ENCODE data around the gene NCAPD2.
A peak's percentile ranks its signal among the peaks of the same experiment; 100 is the strongest.
"Not testable (repeated sequence)": the region's sequence is repeated elsewhere in the genome, so short reads cannot be mapped to it uniquely, and the experiment has no call there.

The NCAPD2 gene

GRCh38 chr12:6470375-6471163 is 23.3 kb upstream of the NCAPD2 start, which contains the start of gene VAMP1:
TSS of gene VAMP1 (minus strand) at chr12:6470677. CDS start at chr12:6470531, 146 bp downstream.
- no peak for TF ChIP-seq CTCF (IDR thresholded peaks at IDR 0.05; ENCODE audit: low read depth, low read length, missing control alignments)
- peak; percentile 90 for DNase-seq (ENCODE audit: low read depth)
- H3K4me3 ChIP-seq (ENCODE audit: low read depth, low read length): peak within 1 kb of the TSS; percentile 86

GRCh38 chr12:6471989-6472360 is 21.9 kb upstream of the NCAPD2 start:
- no peak overlapping the region for H3K4me3 ChIP-seq (ENCODE audit: low read depth, low read length)
- DNase-seq (ENCODE audit: low read depth): no peak
- TF ChIP-seq CTCF (IDR thresholded peaks at IDR 0.05; ENCODE audit: low read depth, low read length, missing control alignments): no peak

- no peak overlapping the region for H3K4me3 ChIP-seq (ENCODE audit: low read depth, low read length)
- no peak for DNase-seq (ENCODE audit: low read depth)
- no peak for TF ChIP-seq CTCF (IDR thresholded peaks at IDR 0.05; ENCODE audit: low read depth, low read length, missing control alignments)
Observed at GRCh38 chr12:6472491-6472890, 21.4 kb upstream of the NCAPD2 start.

GRCh38 chr12:6475233-6475975 is 18.5 kb upstream of the NCAPD2 start:
- not testable (repeated sequence) for DNase-seq (ENCODE audit: low read depth)

GRCh38 chr12:6476489-6476888 is 17.4 kb upstream of the NCAPD2 start:
- no peak overlapping the region for H3K4me3 ChIP-seq (ENCODE audit: low read depth, low read length)
- no peak for TF ChIP-seq CTCF (IDR thresholded peaks at IDR 0.05; ENCODE audit: low read depth, low read length, missing control alignments)
- DNase-seq (ENCODE audit: low read depth): no peak

More at GRCh38 chr12:6475233-6475975, 18.5 kb upstream of the NCAPD2 start:
- H3K4me3 ChIP-seq (ENCODE audit: low read depth, low read length): not testable (repeated sequence)

GRCh38 chr12:6477601-6478377 is 16.1 kb upstream of the NCAPD2 start:
- H3K4me3 ChIP-seq (ENCODE audit: low read depth, low read length); DNase-seq (ENCODE audit: low read depth): not testable (repeated sequence)

GRCh38 chr12:6478416-6478815 is 15.5 kb upstream of the NCAPD2 start:
- H3K4me3 ChIP-seq (ENCODE audit: low read depth, low read length): no peak overlapping the region
- TF ChIP-seq CTCF (IDR thresholded peaks at IDR 0.05; ENCODE audit: low read depth, low read length, missing control alignments): no peak
- no peak for DNase-seq (ENCODE audit: low read depth)

Measured in GM12864 (cell line).